ENCODE results near the gene PHF20.
"Not testable (repeated sequence)": the region's sequence is repeated elsewhere in the genome, so short reads cannot be mapped to it uniquely, and the experiment has no call there.

PHF20 gene

GRCh38 chr20:35975576-35976373 is 204.0 kb downstream of the PHF20 start:
- no peak for DNase-seq (ENCODE audit: low read depth)

GRCh38 chr20:35978041-35978513 is 206.3 kb downstream of the PHF20 start:
- DNase-seq (ENCODE audit: low read depth): no peak

DNA sequence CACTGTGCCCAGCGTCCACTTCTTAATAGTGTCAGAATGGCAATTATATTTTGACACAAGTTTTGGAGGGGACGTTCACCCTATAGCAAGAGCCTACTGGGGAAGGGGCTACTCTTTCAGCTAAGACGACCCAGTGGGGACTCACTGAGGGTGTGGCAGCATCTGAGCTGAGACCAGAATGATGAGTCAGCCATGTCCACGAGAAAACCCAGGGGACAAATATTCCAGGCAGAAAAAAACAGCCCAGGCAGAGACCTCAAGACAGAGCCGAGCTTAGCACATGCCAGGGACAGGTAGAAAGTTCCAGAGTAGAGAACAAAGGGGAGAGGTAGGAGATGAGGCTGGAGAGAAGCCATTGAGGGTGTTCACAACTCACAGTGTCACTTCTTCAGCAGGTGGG is 207.7 kb downstream of the PHF20 start:
- no peak for DNase-seq (ENCODE audit: low read depth)

DNA sequence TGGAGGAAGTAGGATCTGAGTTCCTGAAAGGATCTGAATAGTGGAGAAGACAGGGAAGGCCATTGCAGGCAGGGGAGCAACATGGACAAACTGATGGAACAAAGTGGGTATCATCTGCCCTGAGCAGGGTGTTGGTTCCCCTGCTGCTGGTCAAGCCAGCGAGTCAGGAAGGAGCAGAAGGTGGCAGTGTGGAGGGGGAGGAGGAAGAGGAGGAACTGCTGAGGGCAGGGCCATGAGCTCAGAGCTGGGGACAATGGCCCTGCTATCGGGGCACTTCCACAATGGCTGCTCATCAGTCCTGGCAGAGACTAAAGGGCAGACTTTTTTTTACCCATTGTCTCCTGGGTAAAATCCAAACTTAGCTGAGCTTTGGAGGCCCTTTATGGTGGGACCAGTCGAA is 210.2 kb downstream of the PHF20 start:
- no peak for DNase-seq (ENCODE audit: low read depth)

DNA sequence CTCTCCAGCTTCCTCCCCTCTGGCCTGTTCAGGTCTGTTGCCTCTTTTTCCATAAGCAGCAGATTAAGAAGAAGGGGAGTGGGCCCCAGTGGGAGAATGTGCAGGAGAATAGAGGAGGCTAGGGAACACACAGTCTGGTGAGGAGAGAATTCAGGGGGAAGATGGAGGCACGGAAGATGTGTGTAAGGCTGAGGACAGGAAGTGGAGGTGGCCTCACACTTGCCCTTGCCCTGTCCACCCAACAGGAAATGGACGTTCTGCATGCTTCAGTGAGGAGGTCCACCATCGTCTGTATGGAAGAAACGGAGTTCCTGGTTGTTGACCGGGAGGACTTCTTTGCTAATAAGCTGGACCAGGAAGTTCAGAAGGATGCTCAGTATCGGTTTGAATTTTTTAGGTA is 212.6 kb downstream of the PHF20 start:
- DNase-seq (ENCODE audit: low read depth): no peak

DNA sequence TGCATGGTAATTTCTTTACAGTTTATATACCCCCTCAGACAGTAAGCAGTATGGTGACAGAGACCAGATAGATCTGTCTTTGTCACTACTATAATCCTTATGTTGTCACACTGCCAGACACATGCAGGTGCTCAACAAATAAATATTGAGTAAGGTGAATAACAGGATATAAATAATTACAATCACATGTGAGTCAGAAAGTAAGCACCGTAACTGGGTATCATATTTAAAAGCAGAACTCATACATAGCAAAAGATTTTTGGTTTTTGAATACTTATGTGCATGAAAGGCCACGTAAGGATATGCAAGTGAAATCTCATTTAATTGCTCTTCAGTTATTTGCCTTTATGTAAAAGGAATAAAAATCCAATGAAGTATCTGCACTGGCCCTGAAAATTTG is 214.0 kb downstream of the PHF20 start:
- no peak for DNase-seq (ENCODE audit: low read depth)

DNA sequence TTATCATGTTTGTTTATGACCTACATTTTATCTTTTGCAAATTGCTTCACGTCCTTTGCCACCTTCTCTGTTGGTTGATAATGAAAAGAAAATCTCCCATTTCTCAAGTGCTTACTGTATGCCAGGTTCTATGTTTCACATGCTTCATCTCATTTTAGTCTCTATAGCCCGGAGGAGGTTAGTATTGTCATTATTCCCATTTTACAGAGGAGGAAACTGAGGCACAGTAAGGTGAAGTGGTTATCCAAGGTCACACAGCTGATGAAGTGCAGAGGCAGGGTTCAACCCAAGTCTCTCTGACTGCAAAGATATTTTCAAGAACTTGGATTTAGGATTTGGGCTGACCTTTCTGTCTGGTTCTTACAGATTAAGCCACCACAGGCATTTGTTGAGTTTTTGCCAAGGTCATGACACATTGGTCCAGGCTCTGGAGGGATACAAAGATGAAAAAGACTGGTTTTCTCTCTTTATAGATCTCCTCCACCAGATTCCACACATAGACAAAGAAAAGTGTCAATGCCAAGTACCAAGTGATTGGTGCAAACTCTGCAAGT is 217.2 kb downstream of the PHF20 start:
- no peak for DNase-seq (ENCODE audit: low read depth)

GRCh38 chr20:35991142-35991771 is 219.4 kb downstream of the PHF20 start:
- no peak for DNase-seq (ENCODE audit: low read depth)

DNA sequence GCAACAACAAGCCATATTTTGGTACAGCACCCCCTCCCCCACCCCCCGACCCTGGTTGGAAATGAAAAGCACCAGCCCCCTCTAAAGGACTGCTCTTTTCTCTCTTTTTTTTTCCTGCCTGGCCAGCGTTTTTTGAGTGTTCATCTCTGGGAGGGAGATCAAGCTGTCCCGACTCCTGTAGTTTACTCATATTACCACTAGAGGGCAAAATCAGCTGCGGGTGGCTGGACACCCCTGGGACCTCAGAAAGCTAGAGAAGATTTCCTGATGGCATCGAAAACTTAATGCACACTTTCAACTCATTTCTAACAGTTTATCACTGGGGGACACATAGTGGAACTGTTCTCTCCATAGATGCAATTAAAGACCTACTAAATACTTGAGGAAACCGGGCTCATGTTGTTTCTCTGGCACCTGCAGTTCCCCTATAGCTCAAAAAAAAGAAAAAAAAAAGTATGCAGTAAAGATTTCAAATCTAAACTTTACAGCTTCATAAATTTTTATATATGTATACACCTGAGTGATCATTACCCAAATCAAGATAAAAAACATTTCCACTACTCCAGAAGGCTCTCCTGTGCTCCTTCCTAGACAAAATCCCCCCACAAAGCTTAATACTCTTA is 221.0 kb downstream of the PHF20 start:
- DNase-seq (ENCODE audit: low read depth): peak; percentile 30

GRCh38 chr20:35994994-35995453 is 223.2 kb downstream of the PHF20 start:
- DNase-seq (ENCODE audit: low read depth): peak; percentile 39

GRCh38 chr20:35996492-35996891 is 224.7 kb downstream of the PHF20 start:
- DNase-seq (ENCODE audit: low read depth): not testable (repeated sequence)

All from CMK (cell line).